K562 (cell line): ENCODE measurements around the gene CACNA2D3. TPM values are rescaled to one million over a fixed set of nuclear protein-coding genes. Genes with fewer than 3 reads are reported as not detected.
A peak's percentile ranks its signal among the peaks of the same experiment; 100 is the strongest.

Source experiments
- ATAC-seq: fragments of 200-7000 bp; cut with Tn5 transposase; 3 replicates; pipeline ENCODE4 v1.9.1; 2020; ENCODE audit warnings: moderate library complexity
- BruUV-seq: library from RNA; stranded (reverse); fragments of 400-500 nt; replicated peaks from 2 replicates; lab custom pipeline; 2021; lab: Mats Ljungman, UMichigan
- CTCF ChIA-PET: fragments of 300-600 bp; formaldehyde crosslinking; extraction: SDS; loops from one replicate; lab custom pipeline; 2021; ENCODE audit warnings: low intra/inter-chr PET ratio; lab: Yijun Ruan, JAX
- POLR2A ChIA-PET: fragments of 300-600, 350-650 bp; sonication (Branson Sonifier 250); formaldehyde crosslinking; extraction: SDS; loops from one replicate; lab custom pipeline; 2021; ENCODE audit warnings: antibody characterized with exemption, inconsistent platforms; lab: Yijun Ruan, JAX
- DNase-seq, 4 experiments: peaks; one replicate each; pipeline versions ENCODE4 v3.0.0 to v3.0.0-alpha.2; 2011 to 2018; ENCODE audit warnings: low spot score in 3 of 4, mixed read lengths in 3 of 4; ENCODE audit errors: extremely low read depth in 1 of 4
- FAIRE-seq: peaks from 2 replicates; lab custom pipeline; 2011; peaks lifted over from hg19 to GRCh38; lab: Jason Lieb, UNC
- H2AFZ ChIP-seq: 2 replicates; pipeline ENCODE4 v1.6.0; 2011; ENCODE audit warnings: low read depth, low read length, control low read depth, inconsistent platforms
- H3K27ac ChIP-seq: fragments of 200-600 bp; 3 replicates; pipeline ENCODE4 v1.8.0; 2011; ENCODE audit warnings: low read depth, mild to moderate bottlenecking, control low read depth, inconsistent platforms, low read length, moderate library complexity, mixed read lengths; ENCODE audit errors: extremely low read depth
- H3K27me3 ChIP-seq, 2 experiments: fragments of 300-600 bp in 1 of 2; 2 replicates in 1 of 2; 3 replicates in 1 of 2; pipeline versions ENCODE4 v1.6.0 to v1.8.0; 2011; ENCODE audit warnings: inconsistent platforms in 2 of 2, low read length in 2 of 2, mild to moderate bottlenecking in 1 of 2, mixed read lengths in 1 of 2, moderate library complexity in 1 of 2; ENCODE audit not compliant: control insufficient read depth in 2 of 2, insufficient read depth in 2 of 2
- H3K36me3 ChIP-seq: fragments of 300-600 bp; 3 replicates; pipeline ENCODE4 v1.8.0; 2011; ENCODE audit warnings: mild to moderate bottlenecking, low read length, inconsistent platforms; ENCODE audit not compliant: control insufficient read depth, insufficient read depth
- H3K4me1 ChIP-seq, 2 experiments: fragments of 200-600 bp in 1 of 2; replicated peaks in 1 of 2; 2 replicates in 1 of 2; 3 replicates in 1 of 2; pipeline versions ENCODE4 v1.5.1 to v1.8.0; 2011; ENCODE audit warnings: inconsistent platforms in 2 of 2, low read length in 2 of 2, mild to moderate bottlenecking in 1 of 2, mixed read lengths in 1 of 2, moderate library complexity in 1 of 2; ENCODE audit not compliant: control insufficient read depth in 2 of 2, insufficient read depth in 2 of 2
- H3K4me2 ChIP-seq: 2 replicates; pipeline ENCODE4 v1.6.1; 2011; ENCODE audit warnings: low read length, control low read depth, inconsistent platforms, mixed read lengths; ENCODE audit not compliant: insufficient read depth
- H3K4me3 ChIP-seq: fragments of 200-600 bp; sonication (generic), shearing (Covaris generic); 2 replicates; pipeline ENCODE4 v1.5.1; 2016; ENCODE audit warnings: control low read depth, inconsistent platforms
- H3K79me2 ChIP-seq: fragments of 200-600 bp; 3 replicates; pipeline ENCODE4 v1.8.0; 2011; ENCODE audit warnings: low read length, inconsistent platforms; ENCODE audit not compliant: control insufficient read depth, insufficient read depth
- H3K9ac ChIP-seq, 2 experiments: 2 replicates each; pipeline versions ENCODE4 v1.6.0 to v1.6.1; 2011; ENCODE audit warnings: low read depth in 2 of 2, low read length in 2 of 2, control low read depth in 1 of 2, inconsistent platforms in 1 of 2, mild to moderate bottlenecking in 1 of 2, mixed read lengths in 1 of 2; ENCODE audit not compliant: insufficient read depth in 1 of 2
- H3K9me1 ChIP-seq: one replicate; pipeline ENCODE4 v1.6.0; 2011; ENCODE audit warnings: inconsistent platforms, mild to moderate bottlenecking, low read length, moderate library complexity; ENCODE audit not compliant: control insufficient read depth, insufficient read depth
- H3K9me3 ChIP-seq: replicated peaks from 2 replicates; pipeline ENCODE4 v1.5.1; 2011; ENCODE audit warnings: low read depth, low read length, inconsistent platforms; ENCODE audit not compliant: control insufficient read depth, insufficient read depth
- H4K20me1 ChIP-seq: replicated peaks from 2 replicates; pipeline ENCODE4 v1.6.1; 2011; ENCODE audit warnings: low read length, inconsistent platforms, mixed read lengths; ENCODE audit not compliant: control insufficient read depth, insufficient read depth
- GABPA ChIP-seq: fragments of 200-800 bp; sonication (Bioruptor generic); conservative IDR thresholded peaks from 2 replicates; pipeline ENCODE4 v1.6.1; 2016; ENCODE audit warnings: low read depth, missing genetic modification characterization, missing compliant biosample characterization
- PBX2 ChIP-seq, 2 experiments: IDR thresholded peaks in 1 of 2; conservative IDR thresholded peaks in 1 of 2; 2 replicates each; pipeline ENCODE4 v1.6.1; 2016; ENCODE audit warnings: low read depth in 2 of 2, mild to moderate bottlenecking in 1 of 2, missing compliant biosample characterization in 1 of 2, missing genetic modification characterization in 1 of 2, moderate library complexity in 1 of 2
- WGBS: fragments of 100-300 bp; shearing (Covaris generic); methylation state at CpG from one replicate; pipeline ENCODE4 v1.1.6; 2016; ENCODE audit warnings: low coverage, mixed read lengths; ENCODE audit not compliant: insufficient coverage; ENCODE audit errors: missing lambda C conversion rate; 5-methylcytosine and 5-hydroxymethylcytosine counted together
- in situ Hi-C: fragments of 300-500 bp; cut with MboI; formaldehyde crosslinking; loops from 4 replicates; pipeline ENCODE4 v1.15.0; 2018; ENCODE audit warnings: inconsistent platforms, mixed read lengths
- intact Hi-C: fragments of 100-400 bp; cut with micrococcal nuclease; formaldehyde crosslinking; loops from 2 replicates; pipeline ENCODE4 v1.14.2; 2022
- polyA plus RNA-seq, 8 experiments: library from polyadenylated mRNA; depleted of rRNA in 4 of 8; stranded (reverse) in 5 of 8; unstranded in 3 of 8; fragments of >200 nt; fragmentation: Nextera tagmentation in 2 of 8; fragmentation: Illumina TruSeq in 1 of 8; extraction: Ambion mirVana in 2 of 8; extraction: Trizol in 1 of 8; gene quantifications; 2 replicates each; pipeline versions ENCODE4 v1.2.1 to v1.2.3, GENCODE V29; 2011 to 2014; ENCODE audit warnings: inconsistent platforms in 1 of 8, missing spikeins in 1 of 8
- total RNA-seq, 7 experiments: library from RNA; depleted of rRNA in 6 of 7; stranded (reverse); fragments of >200 nt in 6 of 7; fragmentation: Illumina TruSeq in 2 of 7; extraction: Trizol in 2 of 7; gene quantifications; 2 replicates each; pipeline versions ENCODE4 v1.2.1 to v1.2.3, GENCODE V29; 2011 to 2021; ENCODE audit warnings: low replicate concordance in 1 of 7
- TF ChIP-seq, protein P1 (sequence below): fragments of 450-650 bp; IDR thresholded peaks from 2 replicates; pipeline ENCODE4 v1.6.1; 2016

Gene CACNA2D3
- total and polyA plus RNA-seq, 9 of the 15 experiments (the other 6 are each of a cell fraction or from before 2014, with no cell fraction given) = 0.01 TPM; not detected in 8

DNA sequence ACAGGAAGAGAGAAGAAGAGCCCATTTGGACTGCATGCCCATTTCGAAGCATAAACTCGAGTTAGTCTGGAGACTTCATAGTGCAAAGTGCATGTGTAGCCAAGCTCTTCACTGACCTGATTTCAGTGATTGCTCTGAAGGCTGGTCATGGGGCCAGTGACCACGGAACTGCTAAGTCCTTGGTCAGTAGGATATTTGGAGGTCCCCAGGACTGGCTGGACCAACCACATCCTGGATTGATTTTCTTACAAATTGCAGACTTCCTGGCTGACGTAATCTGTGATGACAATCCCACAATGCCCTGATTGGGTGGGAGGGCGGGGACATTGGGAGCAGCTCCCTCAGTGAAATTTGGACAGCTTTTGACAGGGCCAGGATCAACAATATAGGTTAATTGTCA, 233.4 kb downstream of the CACNA2D3 start:
- ChIA-PET POLR2A (no interaction called here), CTCF (no interaction called here)
- no peak overlapping the region for H3K9ac ChIP-seq
- TF ChIP-seq GABPA (tag) = peak; percentile 66
- no peak for TF ChIP-seq PBX2 (CRISPR knock-in tag; IDR thresholded peaks at IDR 0.05; ENCODE audit: low read depth)
- no peak for TF ChIP-seq PBX2 (tag; conservative IDR thresholded peaks at IDR 0.05; ENCODE audit: low read depth)
- TF ChIP-seq, protein P1, sequence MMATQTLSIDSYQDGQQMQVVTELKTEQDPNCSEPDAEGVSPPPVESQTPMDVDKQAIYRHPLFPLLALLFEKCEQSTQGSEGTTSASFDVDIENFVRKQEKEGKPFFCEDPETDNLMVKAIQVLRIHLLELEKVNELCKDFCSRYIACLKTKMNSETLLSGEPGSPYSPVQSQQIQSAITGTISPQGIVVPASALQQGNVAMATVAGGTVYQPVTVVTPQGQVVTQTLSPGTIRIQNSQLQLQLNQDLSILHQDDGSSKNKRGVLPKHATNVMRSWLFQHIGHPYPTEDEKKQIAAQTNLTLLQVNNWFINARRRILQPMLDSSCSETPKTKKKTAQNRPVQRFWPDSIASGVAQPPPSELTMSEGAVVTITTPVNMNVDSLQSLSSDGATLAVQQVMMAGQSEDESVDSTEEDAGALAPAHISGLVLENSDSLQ = no peak
- H3K27ac ChIP-seq = no peak overlapping the region
- H3K9me3 ChIP-seq = no peaks in the 10 kb centered on the region
- no peaks in the 10 kb centered on the region for H3K79me2 ChIP-seq
- H3K9me1 ChIP-seq = no peaks in the 10 kb centered on the region
- 0% methylated on average over 5 of the region's 5 CpGs for WGBS
- H4K20me1 ChIP-seq = no peaks in the 10 kb centered on the region
- in situ Hi-C loops (no loop called here), intact Hi-C loops (no loop called here)
- no peak overlapping the region for H3K4me2 ChIP-seq
- DNase-seq (no peak), ATAC-seq (no peak), FAIRE-seq (no peak)
- no peaks in the 10 kb centered on the region for H3K36me3 ChIP-seq
- BruUV-seq = no TSS peak
- no peaks in the 10 kb centered on the region for H3K27me3 ChIP-seq
- no peaks in the 10 kb centered on the region for H3K4me1 ChIP-seq
- no peak overlapping the region for H3K4me3 ChIP-seq
- H2AFZ ChIP-seq = no peak overlapping the region
